Nucleus accumbens (tissue), 56 donors: ENCODE results near the gene CARD10.
A peak's percentile ranks its signal among the peaks of the same experiment; 100 is the strongest.
"Not testable (repeated sequence)": the region's sequence is repeated elsewhere in the genome, so short reads cannot be mapped to it uniquely, and the experiment has no call there.

Experiments used
- DNase-seq, 56 donors: peaks; one replicate each; lab custom pipeline; 2025; lab: John Stamatoyannopoulos, UW

The CARD10 gene

DNA sequence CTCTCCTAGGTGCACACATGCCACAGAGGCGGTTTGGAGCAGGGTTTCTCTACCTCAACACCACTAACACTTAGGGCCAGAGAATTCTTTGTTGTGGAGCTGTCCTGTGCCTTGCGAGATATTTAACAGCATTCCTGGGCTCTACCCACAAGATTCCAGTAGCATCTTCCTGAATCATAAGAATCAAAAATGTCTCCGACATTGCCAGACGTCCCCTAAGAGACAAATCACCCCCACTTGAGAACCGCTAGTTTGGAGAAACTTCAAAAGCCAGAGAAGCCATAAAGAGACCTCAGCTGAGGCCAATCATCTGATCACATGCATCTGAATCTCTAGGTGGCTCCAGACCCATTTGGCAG, 49.1 kb downstream of the CARD10 start:
- no peak for DNase-seq

- DNase-seq = no peak
Measured at GRCh38 chr22:37469416-37470086, 49.7 kb downstream of the CARD10 start.

- DNase-seq = not testable (repeated sequence)
Measured at GRCh38 chr22:37468201-37468695, 51.0 kb downstream of the CARD10 start.

DNA sequence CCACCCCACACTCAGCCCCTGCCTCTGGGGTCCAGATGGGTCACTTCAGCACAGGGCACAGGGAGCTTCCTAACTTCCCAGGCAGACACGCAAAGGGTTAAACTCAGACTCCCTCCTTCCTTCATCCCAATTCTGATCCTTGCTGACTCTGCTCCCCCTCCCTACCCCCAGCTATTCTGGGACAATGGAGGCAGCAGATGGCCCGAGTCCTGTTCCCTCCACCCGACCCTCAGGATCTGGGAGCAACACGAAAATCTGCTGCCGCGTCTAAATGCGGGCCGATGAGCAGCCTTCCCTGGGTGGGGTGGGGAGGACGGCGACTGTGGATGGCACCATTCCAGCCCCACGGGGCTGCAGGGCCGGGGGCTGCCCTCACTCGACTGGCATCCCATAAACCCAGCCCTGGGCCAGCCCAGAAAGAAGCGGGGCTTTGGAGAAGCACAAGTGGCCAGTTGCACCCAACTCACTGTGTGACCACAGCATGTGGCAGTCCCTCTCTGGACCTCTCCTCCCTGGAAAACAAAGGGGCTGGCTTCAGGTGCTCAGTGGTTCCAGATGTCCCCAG, 51.7 kb downstream of the CARD10 start:
- no peak for DNase-seq

DNA sequence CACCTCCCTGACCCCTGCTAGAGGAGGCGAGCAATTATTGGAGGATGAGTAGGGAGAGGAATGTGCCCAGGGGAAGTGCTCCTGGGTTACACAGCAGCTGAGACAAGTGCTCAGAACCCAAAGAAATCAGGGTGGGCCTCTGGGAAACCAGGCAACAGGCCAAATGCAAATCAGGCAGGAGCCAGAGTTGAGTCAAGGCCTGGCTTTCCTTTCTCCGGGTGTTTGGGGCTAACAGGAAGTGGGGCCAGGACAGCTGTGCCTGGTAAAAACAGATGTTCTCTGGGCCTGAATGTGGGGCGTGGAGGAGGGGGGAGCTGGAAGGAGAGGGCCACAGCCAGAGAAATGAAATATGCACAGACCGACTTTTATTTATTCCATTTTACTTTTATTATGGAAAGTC, 55.0 kb downstream of the CARD10 start:
- peak in 1 of 56 donors; percentile 6 for DNase-seq

- DNase-seq = no peak
Measured at GRCh38 chr22:37462983-37463382, 56.2 kb downstream of the CARD10 start.

DNA sequence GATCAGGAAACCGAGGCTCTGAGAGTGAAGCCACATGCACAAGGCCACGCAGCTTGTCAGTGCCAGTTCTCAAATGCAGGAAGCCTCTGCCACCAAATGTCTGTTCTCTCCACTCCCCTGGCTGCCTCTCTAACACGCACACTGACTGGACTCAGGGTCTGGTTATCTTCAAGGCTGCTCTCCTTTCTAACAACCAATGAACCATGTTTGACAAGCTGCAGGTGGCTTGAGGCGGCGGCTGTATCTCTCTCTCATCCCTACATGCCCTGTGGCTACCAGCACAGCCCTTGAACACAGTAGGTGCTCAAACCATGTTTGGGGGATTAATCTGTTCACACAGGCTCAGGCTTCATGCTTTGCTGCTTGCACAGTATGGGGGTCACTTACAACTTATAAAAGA, 56.8 kb downstream of the CARD10 start:
- no peak for DNase-seq

- no peak for DNase-seq
Measured at GRCh38 chr22:37461961-37462360, 57.3 kb downstream of the CARD10 start.

GRCh38 chr22:37460684-37461083, 58.5 kb downstream of the CARD10 start:
- no peak for DNase-seq

- no peak for DNase-seq
Measured at GRCh38 chr22:37459206-37459605, 60.0 kb downstream of the CARD10 start.

- DNase-seq = peak in 44 of 56 donors; percentile 3 to 82 (median 33)
Measured at GRCh38 chr22:37457093-37457893, 61.9 kb downstream of the CARD10 start.

DNA sequence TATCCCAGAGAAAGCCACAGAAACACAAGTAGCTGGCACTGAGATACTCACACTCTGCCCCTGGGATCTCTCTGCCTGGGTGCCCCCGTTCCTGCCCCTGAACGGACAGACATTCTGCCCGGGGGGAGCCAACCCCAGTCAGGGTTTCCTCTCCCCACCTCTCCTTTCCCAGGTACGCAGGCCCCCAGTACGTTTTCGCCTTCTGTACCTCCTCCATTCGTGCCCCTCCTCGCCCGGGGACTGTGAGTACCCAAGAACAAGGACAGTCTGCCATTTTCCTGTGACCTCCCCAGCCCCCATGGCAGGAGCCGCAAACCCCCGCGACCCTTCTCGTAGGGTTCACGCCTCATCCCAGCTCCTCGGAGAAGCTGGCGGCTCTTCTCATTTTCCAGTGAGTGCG, 62.9 kb downstream of the CARD10 start:
- DNase-seq = no peak

GRCh38 chr22:37455896-37456295, 63.3 kb downstream of the CARD10 start:
- DNase-seq = no peak

DNA sequence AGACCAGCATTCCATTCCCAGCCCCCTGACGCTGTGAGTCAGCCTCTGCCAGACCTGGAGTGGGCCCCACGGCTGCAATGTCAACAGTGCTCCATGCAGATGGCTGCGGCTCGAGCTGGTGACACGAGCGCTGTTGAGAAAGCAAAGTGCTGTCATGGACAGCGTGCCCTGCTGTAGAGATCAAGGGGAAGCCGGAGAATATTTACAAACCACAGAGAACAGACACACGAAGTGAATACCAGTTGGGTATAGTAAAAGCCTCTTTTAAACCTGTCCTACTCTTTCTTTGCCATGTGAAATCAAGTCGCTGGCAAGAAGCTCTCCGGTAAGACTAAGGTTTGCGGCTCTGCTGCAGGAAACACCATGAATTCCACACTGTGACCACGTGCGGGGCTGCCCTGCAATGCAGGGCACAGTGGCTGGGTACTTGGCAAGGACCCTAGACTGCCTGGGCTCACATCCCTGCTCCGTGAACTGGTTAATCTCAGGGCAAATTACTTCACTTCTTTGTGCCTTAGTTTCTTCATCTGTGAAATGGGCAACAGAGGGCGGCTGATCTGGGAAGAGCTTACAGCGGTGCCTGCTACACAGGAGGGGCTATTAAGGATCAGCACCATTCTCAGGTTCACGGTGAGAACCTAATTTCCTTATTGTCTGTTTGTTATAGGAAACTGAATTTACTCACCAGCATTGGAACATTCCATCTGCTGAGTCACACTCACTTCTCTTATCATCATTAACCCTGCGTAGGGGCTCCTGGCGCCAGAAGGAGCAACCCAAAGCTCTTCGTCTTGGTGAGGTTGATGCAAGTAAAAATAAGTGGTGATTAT, 64.1 kb downstream of the CARD10 start:
- DNase-seq = no peak

- DNase-seq = no peak
Measured at GRCh38 chr22:37453696-37454095, 65.5 kb downstream of the CARD10 start.

- no peak for DNase-seq
Measured at GRCh38 chr22:37451218-37451617, 68.0 kb downstream of the CARD10 start.

DNA sequence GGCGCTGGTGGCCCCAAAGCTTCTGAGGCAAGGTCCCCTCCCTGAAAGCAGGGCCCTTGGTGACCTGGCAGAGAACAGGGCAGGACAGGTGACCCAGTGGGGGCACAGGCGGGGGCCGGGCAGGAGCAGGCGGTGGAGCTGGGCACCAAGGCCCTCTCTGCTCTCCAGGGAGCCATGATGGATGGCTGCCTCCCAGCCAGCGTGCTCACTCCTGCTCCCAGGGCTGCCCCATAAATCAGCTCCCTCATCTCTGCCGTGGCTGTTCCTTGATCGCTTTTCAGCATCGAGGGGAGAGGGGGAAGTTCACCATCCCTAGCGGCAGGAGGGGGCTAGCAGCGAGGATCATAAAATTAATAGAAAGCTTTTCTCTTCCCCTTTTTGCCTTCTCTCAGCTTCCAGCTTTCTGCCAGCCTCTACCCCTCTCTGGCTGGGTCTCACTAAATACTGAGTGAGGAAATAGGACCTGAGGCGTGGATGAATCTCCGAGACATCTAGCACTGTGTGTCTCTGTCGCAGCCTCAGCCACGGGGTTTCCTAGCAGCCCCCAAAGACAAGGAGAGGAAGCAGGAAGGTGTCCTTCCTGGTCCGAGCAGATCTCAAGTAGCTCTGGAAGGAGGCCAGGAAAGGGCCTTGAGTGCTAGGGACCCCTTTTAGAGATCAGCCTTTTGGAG, 69.7 kb downstream of the CARD10 start:
- DNase-seq = no peak

DNA sequence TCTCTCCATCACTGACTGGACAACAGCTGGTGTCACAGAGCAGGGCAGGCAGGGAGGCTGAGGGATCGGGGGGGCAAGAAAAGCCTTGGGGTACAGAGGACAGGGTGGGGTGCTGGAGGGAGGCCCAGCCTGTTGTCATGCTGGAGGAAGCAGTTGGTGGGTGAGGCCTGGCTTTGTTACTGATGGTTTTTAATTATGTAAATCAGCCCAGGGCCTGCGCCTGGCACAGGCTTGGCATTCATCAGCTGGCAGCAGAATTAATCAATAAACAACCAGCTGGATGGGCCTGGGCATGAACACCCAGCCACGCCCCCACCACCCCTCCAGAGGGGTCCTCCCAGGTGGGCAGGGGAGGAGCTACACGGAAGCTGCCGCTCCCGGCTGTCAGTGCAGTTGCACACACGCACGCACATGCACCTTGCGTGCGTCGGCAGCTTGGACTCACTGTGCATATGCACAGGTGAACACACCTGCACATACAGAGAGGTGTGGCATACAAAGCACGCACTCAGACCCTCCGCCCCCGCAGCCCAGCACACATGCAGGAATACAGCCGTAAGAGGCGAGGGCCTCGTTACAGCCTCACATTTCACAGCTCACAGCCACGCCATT, 70.6 kb downstream of the CARD10 start:
- no peak for DNase-seq

DNA sequence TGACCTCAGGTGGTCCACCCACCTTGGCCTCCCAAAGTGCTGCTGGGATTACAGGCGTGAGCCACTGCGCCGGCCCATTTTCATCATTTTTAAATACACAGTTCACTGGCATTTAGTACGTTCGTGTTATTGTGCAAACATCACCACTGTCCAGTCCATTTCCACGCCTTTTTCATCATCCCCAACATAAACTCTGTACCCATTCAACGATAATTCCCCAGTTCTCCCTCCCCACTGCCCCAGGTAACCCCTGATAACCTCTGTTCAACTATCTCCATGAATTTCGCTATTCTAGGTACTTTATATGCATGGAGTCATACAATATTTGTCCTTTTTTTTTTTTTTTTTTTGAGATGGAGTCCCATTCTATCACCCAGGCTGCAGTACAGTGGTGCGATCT, 73.7 kb downstream of the CARD10 start:
- no peak for DNase-seq

DNA sequence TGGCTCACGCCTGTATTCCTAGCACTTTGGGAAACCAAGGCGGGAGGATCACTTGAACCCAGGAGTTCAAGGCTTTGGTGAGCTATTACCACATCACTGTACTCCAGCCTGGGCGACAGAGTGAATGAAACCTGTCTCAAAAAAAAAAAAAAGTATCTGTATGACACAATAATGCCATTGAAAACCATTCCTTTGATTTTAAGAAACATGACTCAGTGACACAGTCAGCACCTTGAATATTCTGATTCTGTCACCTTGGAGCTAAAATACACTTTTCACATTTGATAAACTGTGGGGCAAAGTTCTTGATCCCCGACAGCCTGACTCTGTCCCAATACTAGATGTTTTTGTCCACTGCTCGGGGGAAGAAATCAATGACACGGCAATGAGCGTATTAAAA, 75.2 kb downstream of the CARD10 start:
- DNase-seq = no peak
